ENCODE results near the gene PCDHB10.
"Not testable (repeated sequence)": the region's sequence is repeated elsewhere in the genome, so short reads cannot be mapped to it uniquely, and the experiment has no call there.

PCDHB10 gene

DNA sequence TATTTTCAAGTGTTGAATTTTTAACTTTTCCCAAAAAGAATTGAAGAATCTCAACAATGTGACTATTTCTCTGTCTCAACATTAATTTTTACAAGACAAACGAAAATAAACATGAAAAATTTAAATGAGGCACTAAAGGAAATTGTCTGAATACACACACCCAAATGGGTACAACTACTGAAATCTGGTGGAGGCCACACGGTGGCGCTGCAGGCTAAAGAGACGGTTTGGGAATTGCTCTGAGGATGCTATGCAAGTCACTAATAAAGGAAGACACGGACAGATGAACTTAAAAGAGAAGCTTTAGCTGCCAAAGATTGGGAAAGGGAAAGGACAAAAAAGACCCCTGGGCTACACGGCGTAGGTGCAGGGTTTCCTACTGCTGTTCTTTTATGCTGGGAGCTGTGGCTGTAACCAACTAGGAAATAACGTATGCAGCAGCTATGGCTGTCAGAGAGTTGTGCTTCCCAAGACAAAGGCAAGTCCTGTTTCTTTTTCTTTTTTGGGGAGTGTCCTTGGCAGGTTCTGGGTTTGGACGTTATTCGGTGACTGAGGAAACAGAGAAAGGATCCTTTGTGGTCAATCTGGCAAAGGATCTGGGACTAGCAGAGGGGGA is at the start of gene PCDHB10:
Gene PCDHB10 (plus strand): TSS at position 244 of the 616 bp plus-strand sequence. CDS start 200 bp downstream, at position 444.
- H3K4me3 ChIP-seq: no peak within 1 kb of the TSS

DNA sequence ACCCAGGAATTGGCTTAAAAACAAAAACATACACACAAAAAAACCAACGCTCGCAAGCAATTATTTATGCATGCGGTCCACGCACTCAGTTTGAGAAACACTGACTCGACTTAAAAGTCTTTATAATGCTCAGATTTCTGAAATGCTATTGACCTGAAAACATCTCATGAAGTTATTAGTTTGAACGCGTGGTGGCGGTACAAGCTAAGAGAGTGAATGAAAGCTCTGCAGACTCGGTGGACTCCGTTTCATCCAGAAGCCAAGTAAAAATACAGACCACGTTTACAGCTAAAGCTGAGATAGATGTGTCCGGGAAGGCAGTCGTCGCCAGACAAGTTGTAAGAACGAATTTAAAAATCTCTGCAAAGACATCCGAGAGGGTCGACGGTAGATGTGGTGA is 42.3 kb upstream of the PCDHB10 start, which contains the start of gene PCDHB6:
Gene PCDHB6 (plus strand): TSS at position 246 of the 400 bp plus-strand sequence. CDS start 201 bp downstream, outside the sequence.
- Histone ChIP-seq H3K27ac (no peak within 1 kb of the TSS), H3K9ac (ENCODE audit: insufficient read length) (no peak within 1 kb of the TSS), H3K36me3 (ENCODE audit: insufficient read depth, low read length) (no peaks in the 10 kb centered on the region), H3K9me3 (ENCODE audit: low read depth, low read length) (no peaks in the 10 kb centered on the region), H3K4me3 (no peak within 1 kb of the TSS)
- no peak for DNase-seq (ENCODE audit: low read depth, low spot score)
- TF ChIP-seq FOXP2 (optimal IDR thresholded peaks at IDR 0.05; ENCODE audit: control extremely low read depth, extremely low read length, insufficient read depth): no peak
- no peak for TF ChIP-seq POLR2AphosphoS5 (IDR thresholded peaks at IDR 0.05; ENCODE audit: borderline replicate concordance, low read depth, low read length)
- no peak for TF ChIP-seq EZH2 (IDR thresholded peaks at IDR 0.05)

More for the DNA sequence above, at the start of gene PCDHB10:
- no peaks in the 10 kb centered on the region; the same call in 1 of the 2 replicates for H3K9me3 ChIP-seq (ENCODE audit: low read depth, low read length)
- no peak for DNase-seq (ENCODE audit: low read depth, low spot score)
- TF ChIP-seq POLR2AphosphoS5 (IDR thresholded peaks at IDR 0.05; ENCODE audit: borderline replicate concordance, low read depth, low read length) (no peak), FOXP2 (optimal IDR thresholded peaks at IDR 0.05; ENCODE audit: control extremely low read depth, extremely low read length, insufficient read depth) (no peak)
- no peaks in the 10 kb centered on the region for H3K36me3 ChIP-seq (ENCODE audit: insufficient read depth, low read length)
- H3K9ac ChIP-seq (ENCODE audit: insufficient read length): no peak within 1 kb of the TSS
- no peak within 1 kb of the TSS for H3K27ac ChIP-seq

DNA sequence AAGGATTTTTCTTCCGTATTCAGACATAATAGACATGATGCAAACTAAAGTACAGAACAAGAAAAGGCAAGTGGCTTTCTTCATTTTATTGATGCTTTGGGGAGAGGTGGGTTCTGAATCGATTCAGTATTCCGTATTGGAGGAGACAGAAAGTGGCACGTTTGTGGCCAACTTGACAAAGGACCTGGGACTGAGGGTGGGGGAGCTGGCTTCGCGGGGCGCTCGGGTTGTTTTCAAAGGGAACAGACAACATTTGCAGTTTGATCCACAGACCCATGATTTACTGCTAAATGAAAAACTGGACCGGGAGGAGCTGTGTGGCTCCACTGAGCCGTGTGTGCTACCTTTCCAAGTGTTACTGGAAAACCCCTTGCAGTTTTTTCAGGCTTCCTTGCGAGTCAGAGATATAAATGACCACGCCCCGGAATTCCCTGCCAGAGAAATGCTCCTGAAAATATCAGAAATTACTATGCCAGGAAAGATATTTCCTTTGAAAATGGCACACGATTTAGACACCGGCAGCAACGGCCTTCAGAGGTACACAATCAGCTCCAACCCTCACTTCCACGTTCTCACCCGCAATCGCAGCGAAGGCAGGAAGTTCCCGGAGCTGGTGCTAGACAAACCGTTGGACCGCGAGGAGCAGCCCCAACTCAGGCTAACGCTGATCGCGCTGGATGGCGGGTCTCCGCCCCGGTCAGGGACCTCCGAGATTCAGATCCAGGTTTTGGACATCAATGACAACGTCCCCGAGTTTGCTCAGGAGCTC is 41.7 kb upstream of the PCDHB10 start:
- no peak overlapping the region for H3K27ac ChIP-seq
- DNase-seq (ENCODE audit: low read depth, low spot score): no peak
- H3K4me3 ChIP-seq: no peak overlapping the region
- 0 out of 2 replicates have a peak, but pooled peaks cover 3% of the 10 kb centered on the region for H3K9me3 ChIP-seq (ENCODE audit: low read depth, low read length)
- no peaks in the 10 kb centered on the region for H3K36me3 ChIP-seq (ENCODE audit: insufficient read depth, low read length)
- TF ChIP-seq EZH2 (IDR thresholded peaks at IDR 0.05): no peak
- TF ChIP-seq POLR2AphosphoS5 (IDR thresholded peaks at IDR 0.05; ENCODE audit: borderline replicate concordance, low read depth, low read length): no peak
- no peak for TF ChIP-seq FOXP2 (optimal IDR thresholded peaks at IDR 0.05; ENCODE audit: control extremely low read depth, extremely low read length, insufficient read depth)
- H3K9ac ChIP-seq (ENCODE audit: insufficient read length): no peak overlapping the region

DNA sequence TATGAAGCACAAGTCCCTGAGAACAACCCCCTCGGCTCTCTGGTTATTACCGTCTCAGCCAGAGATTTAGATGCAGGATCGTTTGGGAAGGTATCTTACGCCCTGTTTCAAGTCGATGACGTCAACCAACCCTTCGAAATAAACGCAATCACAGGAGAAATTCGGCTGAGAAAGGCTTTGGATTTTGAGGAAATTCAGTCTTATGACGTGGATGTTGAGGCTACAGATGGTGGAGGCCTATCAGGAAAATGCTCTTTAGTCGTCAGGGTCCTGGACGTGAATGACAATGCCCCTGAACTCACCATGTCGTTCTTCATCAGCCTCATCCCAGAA is 41.2 kb upstream of the PCDHB10 start:
- no peak overlapping the region for H3K9ac ChIP-seq (ENCODE audit: insufficient read length)
- DNase-seq (ENCODE audit: low read depth, low spot score): no peak
- H3K9me3 ChIP-seq (ENCODE audit: low read depth, low read length): 0 out of 2 replicates have a peak, but pooled peaks cover 3% of the 10 kb centered on the region
- TF ChIP-seq POLR2AphosphoS5 (IDR thresholded peaks at IDR 0.05; ENCODE audit: borderline replicate concordance, low read depth, low read length): no peak
- no peak for TF ChIP-seq FOXP2 (optimal IDR thresholded peaks at IDR 0.05; ENCODE audit: control extremely low read depth, extremely low read length, insufficient read depth)
- TF ChIP-seq EZH2 (IDR thresholded peaks at IDR 0.05): no peak
- H3K36me3 ChIP-seq (ENCODE audit: insufficient read depth, low read length): no peaks in the 10 kb centered on the region
- H3K27ac ChIP-seq: no peak overlapping the region
- H3K4me3 ChIP-seq: no peak overlapping the region

DNA sequence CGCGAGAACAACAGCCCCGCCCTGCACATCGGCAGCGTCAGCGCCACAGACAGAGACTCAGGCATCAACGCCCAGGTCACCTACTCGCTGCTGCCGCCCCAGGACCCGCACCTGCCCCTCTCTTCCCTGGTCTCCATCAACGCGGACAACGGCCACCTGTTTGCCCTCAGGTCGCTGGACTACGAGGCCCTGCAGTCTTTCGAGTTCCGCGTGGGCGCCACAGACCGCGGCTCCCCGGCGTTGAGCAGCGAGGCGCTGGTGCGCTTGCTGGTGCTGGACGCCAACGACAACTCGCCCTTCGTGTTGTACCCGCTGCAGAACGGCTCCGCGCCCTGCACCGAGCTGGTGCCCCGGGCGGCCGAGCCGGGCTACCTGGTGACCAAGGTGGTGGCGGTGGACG is 40.5 kb upstream of the PCDHB10 start:
- H3K9me3 ChIP-seq (ENCODE audit: low read depth, low read length); H3K4me3 ChIP-seq; H3K36me3 ChIP-seq (ENCODE audit: insufficient read depth, low read length); H3K9ac ChIP-seq (ENCODE audit: insufficient read length); H3K27ac ChIP-seq; DNase-seq (ENCODE audit: low read depth, low spot score): not testable (repeated sequence)

DNA sequence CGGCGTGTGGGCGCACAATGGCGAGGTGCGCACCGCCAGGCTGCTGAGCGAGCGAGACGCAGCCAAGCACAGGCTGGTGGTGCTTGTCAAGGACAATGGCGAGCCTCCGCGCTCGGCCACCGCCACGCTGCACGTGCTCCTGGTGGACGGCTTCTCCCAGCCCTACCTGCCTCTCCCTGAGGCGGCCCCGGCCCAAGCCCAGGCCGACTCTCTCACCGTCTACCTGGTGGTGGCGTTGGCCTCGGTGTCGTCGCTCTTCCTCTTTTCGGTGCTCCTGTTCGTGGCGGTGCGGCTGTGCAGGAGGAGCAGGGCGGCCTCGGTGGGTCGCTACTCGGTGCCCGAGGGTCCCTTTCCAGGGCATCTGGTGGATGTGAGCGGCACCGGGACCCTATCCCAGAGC is 40.1 kb upstream of the PCDHB10 start:
- H3K9me3 ChIP-seq (ENCODE audit: low read depth, low read length); H3K4me3 ChIP-seq; DNase-seq (ENCODE audit: low read depth, low spot score); H3K36me3 ChIP-seq (ENCODE audit: insufficient read depth, low read length); H3K9ac ChIP-seq (ENCODE audit: insufficient read length); H3K27ac ChIP-seq: not testable (repeated sequence)

DNA sequence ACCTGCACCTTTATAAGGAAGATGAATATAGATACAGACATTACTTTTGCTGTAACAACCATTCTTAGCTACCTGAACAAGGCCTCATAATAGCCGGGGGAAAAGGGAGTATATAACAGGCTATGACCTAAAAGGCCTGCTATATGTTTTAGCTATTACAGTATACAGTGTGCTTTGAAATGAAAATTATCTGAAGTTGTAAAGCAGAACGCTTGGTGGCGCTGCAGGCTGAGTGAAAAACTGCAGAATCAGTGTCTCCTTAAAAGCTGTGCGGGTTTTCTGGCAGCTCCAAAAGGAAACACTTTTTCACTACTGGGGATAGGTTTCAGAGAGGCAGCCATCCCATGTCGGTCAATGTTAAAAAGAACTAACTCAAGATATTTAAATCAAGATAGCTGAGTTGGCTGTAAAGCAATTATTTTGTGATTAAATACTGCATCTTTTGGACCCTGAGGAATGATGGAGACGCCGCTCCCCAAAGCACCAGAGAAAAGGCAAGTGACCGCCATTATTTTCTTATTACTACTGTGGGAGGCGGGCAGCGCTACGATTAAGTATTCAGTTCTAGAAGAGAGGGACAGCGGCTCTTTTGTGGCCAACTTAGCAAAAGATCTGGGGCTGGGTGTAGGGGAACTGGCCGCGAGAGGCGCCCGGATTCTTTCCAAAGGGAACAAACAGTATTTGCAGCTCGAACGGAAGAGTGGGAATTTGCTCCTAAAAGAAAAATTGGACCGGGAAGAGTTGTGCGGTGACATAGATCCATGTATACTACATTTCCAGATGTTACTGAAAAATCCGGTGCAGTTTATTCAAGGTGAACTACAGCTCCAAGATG is 36.4 kb upstream of the PCDHB10 start:
- Histone ChIP-seq H3K27ac (no peak overlapping the region), H3K36me3 (ENCODE audit: insufficient read depth, low read length) (no peaks in the 10 kb centered on the region), H3K9ac (ENCODE audit: insufficient read length) (no peak overlapping the region), H3K4me3 (no peak overlapping the region), H3K9me3 (ENCODE audit: low read depth, low read length) (0 out of 2 replicates have a peak, but pooled peaks cover 3% of the 10 kb centered on the region)
- TF ChIP-seq FOXP2 (optimal IDR thresholded peaks at IDR 0.05; ENCODE audit: control extremely low read depth, extremely low read length, insufficient read depth) (no peak), POLR2AphosphoS5 (IDR thresholded peaks at IDR 0.05; ENCODE audit: borderline replicate concordance, low read depth, low read length) (no peak)
- DNase-seq (ENCODE audit: low read depth, low spot score): no peak

DNA sequence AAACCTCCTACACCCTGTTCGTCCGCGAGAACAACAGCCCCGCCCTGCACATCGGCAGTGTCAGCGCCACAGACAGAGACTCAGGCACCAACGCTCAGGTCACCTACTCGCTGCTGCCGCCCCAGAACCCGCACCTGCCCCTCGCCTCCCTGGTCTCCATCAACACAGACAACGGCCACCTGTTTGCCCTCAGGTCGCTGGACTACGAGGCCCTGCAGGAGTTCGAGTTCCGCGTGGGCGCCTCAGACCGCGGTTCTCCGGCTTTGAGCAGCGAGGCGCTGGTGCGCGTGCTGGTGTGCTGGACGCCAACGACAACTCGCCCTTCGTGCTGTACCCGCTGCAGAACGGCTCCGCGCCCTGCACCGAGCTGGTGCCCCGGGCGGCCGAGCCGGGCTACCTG is 34.8 kb upstream of the PCDHB10 start:
- H3K9me3 ChIP-seq (ENCODE audit: low read depth, low read length); H3K36me3 ChIP-seq (ENCODE audit: insufficient read depth, low read length); H3K9ac ChIP-seq (ENCODE audit: insufficient read length); H3K27ac ChIP-seq; DNase-seq (ENCODE audit: low read depth, low spot score); H3K4me3 ChIP-seq: not testable (repeated sequence)

DNA sequence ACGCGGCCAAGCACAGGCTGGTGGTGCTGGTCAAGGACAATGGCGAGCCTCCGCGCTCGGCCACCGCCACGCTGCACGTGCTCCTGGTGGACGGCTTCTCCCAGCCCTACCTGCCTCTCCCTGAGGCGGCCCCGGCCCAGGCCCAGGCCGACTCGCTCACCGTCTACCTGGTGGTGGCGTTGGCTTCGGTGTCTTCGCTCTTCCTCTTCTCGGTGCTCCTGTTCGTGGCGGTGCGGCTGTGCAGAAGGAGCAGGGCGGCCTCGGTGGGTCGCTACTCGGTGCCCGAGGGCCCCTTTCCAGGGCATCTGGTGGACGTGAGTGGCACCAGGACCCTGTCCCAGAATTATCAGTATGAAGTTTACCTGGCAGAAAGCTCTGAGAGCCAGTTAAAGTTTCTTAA is 34.3 kb upstream of the PCDHB10 start:
- not testable (repeated sequence) for H3K9me3 ChIP-seq (ENCODE audit: low read depth, low read length); H3K4me3 ChIP-seq; H3K27ac ChIP-seq; H3K36me3 ChIP-seq (ENCODE audit: insufficient read depth, low read length); H3K9ac ChIP-seq (ENCODE audit: insufficient read length); DNase-seq (ENCODE audit: low read depth, low spot score)

Measured in SK-N-MC (cell line).